GM04504 (cell line): ENCODE measurements around the gene DAAM1.

Experiments used
- DNase-seq: peaks from one replicate; pipeline ENCODE4 v3.0.0-alpha.2; 2012; ENCODE audit warnings: low read depth

The DAAM1 gene

GRCh38 chr14:59314953-59315599 is 126.6 kb downstream of the DAAM1 start:
- DNase-seq, result no peak

GRCh38 chr14:59316151-59316830 is 127.8 kb downstream of the DAAM1 start:
- DNase-seq, result no peak

GRCh38 chr14:59317346-59317745 is 128.9 kb downstream of the DAAM1 start:
- no peak for DNase-seq

GRCh38 chr14:59317798-59318505 is 129.5 kb downstream of the DAAM1 start:
- no peak for DNase-seq

- DNase-seq, result no peak
These were observed 130.4 kb downstream of the DAAM1 start for GRCh38 chr14:59318908-59319307.

GRCh38 chr14:59320361-59320760 is 131.9 kb downstream of the DAAM1 start:
- DNase-seq, result no peak

- DNase-seq, result no peak
These were observed 132.5 kb downstream of the DAAM1 start for GRCh38 chr14:59320763-59321625.

GRCh38 chr14:59321626-59321949 is 133.1 kb downstream of the DAAM1 start:
- no peak for DNase-seq

- DNase-seq, result peak; percentile 55
These were observed 137.4 kb downstream of the DAAM1 start for GRCh38 chr14:59325906-59326305.

- DNase-seq, result no peak
These were observed 140.0 kb downstream of the DAAM1 start for GRCh38 chr14:59328454-59328853.

GRCh38 chr14:59330455-59330854 is 142.0 kb downstream of the DAAM1 start:
- no peak for DNase-seq

GRCh38 chr14:59331217-59331616 is 142.8 kb downstream of the DAAM1 start:
- no peak for DNase-seq

- peak; percentile 60 for DNase-seq
These were observed 144.3 kb downstream of the DAAM1 start for GRCh38 chr14:59332727-59333126.

- DNase-seq, result no peak
These were observed 144.8 kb downstream of the DAAM1 start for GRCh38 chr14:59333235-59333634.

- DNase-seq, result peak; percentile 97
These were observed 145.2 kb downstream of the DAAM1 start for GRCh38 chr14:59333668-59334067.

- no peak for DNase-seq
These were observed 145.8 kb downstream of the DAAM1 start for GRCh38 chr14:59334253-59334652.

GRCh38 chr14:59336098-59336497 is 147.6 kb downstream of the DAAM1 start:
- DNase-seq, result no peak

- DNase-seq, result no peak
These were observed 148.2 kb downstream of the DAAM1 start for GRCh38 chr14:59336706-59337105.

- DNase-seq, result peak; percentile 50
These were observed 148.7 kb downstream of the DAAM1 start for GRCh38 chr14:59337141-59337611.

GRCh38 chr14:59338761-59339160 is 150.3 kb downstream of the DAAM1 start:
- DNase-seq, result no peak

- DNase-seq, result no peak
These were observed 151.3 kb downstream of the DAAM1 start for GRCh38 chr14:59339524-59340330.
